Dendritic cell treated with granulocyte-macrophage colony-stimulating factor and Interleukin-4, amounts not matched to agents 40 ng/mL and 50 ng/mL, for 4 days (primary cell): ENCODE data around the gene XRCC6.
A peak's percentile ranks its signal among the peaks of the same experiment; 100 is the strongest.
"Not testable (repeated sequence)": the region's sequence is repeated elsewhere in the genome, so short reads cannot be mapped to it uniquely, and the experiment has no call there.

Experiments used
- H3K27ac Mint-ChIP-seq: one replicate; pipeline ENCODE4 v1.8.0; 2022; ENCODE audit warnings: mild to moderate bottlenecking, mixed read lengths
- H3K27me3 Mint-ChIP-seq: one replicate; pipeline ENCODE4 v1.8.0; 2022; ENCODE audit warnings: mild to moderate bottlenecking, mixed read lengths
- H3K36me3 Mint-ChIP-seq: one replicate; pipeline ENCODE4 v1.8.0; 2022; ENCODE audit warnings: low read depth, mixed read lengths
- H3K4me1 Mint-ChIP-seq: one replicate; pipeline ENCODE4 v1.8.0; 2022; ENCODE audit warnings: low read depth, mixed read lengths
- H3K4me3 Mint-ChIP-seq: one replicate; pipeline ENCODE4 v1.8.0; 2022; ENCODE audit warnings: mild to moderate bottlenecking, moderate library complexity, mixed read lengths
- H3K9me3 Mint-ChIP-seq: one replicate; pipeline ENCODE4 v1.8.0; 2022; ENCODE audit warnings: mixed read lengths
- intact Hi-C: fragments of 100-400 bp; cut with micrococcal nuclease; formaldehyde crosslinking; loops from one replicate; pipeline ENCODE4 v1.15.0; 2022

Gene XRCC6

GRCh38 chr22:41621099-41621910 lies at the start of gene XRCC6:
Gene XRCC6 (plus strand): TSS chr22:41621295. CDS start chr22:41622005, 710 bp downstream.
- H3K4me1 Mint-ChIP-seq: peaks cover 39% of the 10 kb centered on the region
- no peaks in the 10 kb centered on the region for H3K27me3 Mint-ChIP-seq
- H3K9me3 Mint-ChIP-seq: no peaks in the 10 kb centered on the region
- peak within 1 kb of the TSS; percentile 92 for H3K4me3 Mint-ChIP-seq
- H3K27ac Mint-ChIP-seq: peak within 1 kb of the TSS; percentile 94
- intact Hi-C loops: loop anchor here (1.0 to 2.0 kb wide), 3 partner anchors 31 to 173 kb away; partner anchors contain the start of gene POLR3H
- H3K36me3 Mint-ChIP-seq: peaks cover 61% of the 10 kb centered on the region

GRCh38 chr22:41571786-41572185 lies 49.3 kb upstream of the XRCC6 start:
- Mint-ChIP-seq H3K36me3 (peaks cover 23% of the 10 kb centered on the region), H3K27ac (no peak overlapping the region), H3K4me1 (no peaks in the 10 kb centered on the region), H3K9me3 (no peaks in the 10 kb centered on the region), H3K4me3 (no peak overlapping the region), H3K27me3 (peaks cover 12% of the 10 kb centered on the region)
- intact Hi-C loops: no loop called here

GRCh38 chr22:41572305-41572704 lies 48.8 kb upstream of the XRCC6 start:
- H3K4me1 Mint-ChIP-seq, H3K9me3 Mint-ChIP-seq, intact Hi-C loops, H3K27ac Mint-ChIP-seq, H3K4me3 Mint-ChIP-seq: not testable (repeated sequence)
- H3K27me3 Mint-ChIP-seq: peaks cover 11% of the 10 kb centered on the region
- H3K36me3 Mint-ChIP-seq: peaks cover 28% of the 10 kb centered on the region

GRCh38 chr22:41573677-41574076 lies 47.4 kb upstream of the XRCC6 start:
- intact Hi-C loops: no loop called here
- no peak overlapping the region for H3K27ac Mint-ChIP-seq
- no peak overlapping the region for H3K4me3 Mint-ChIP-seq
- H3K4me1 Mint-ChIP-seq: no peaks in the 10 kb centered on the region
- H3K36me3 Mint-ChIP-seq: peaks cover 42% of the 10 kb centered on the region
- peaks cover 7% of the 10 kb centered on the region for H3K27me3 Mint-ChIP-seq
- H3K9me3 Mint-ChIP-seq: no peaks in the 10 kb centered on the region

- H3K27me3 Mint-ChIP-seq: peaks cover 2% of the 10 kb centered on the region
- no peak overlapping the region for H3K4me3 Mint-ChIP-seq
- intact Hi-C loops: no loop called here
- no peaks in the 10 kb centered on the region for H3K4me1 Mint-ChIP-seq
- no peaks in the 10 kb centered on the region for H3K9me3 Mint-ChIP-seq
- peaks cover 55% of the 10 kb centered on the region for H3K36me3 Mint-ChIP-seq
- no peak overlapping the region for H3K27ac Mint-ChIP-seq
These were observed 46.2 kb upstream of the XRCC6 start for GRCh38 chr22:41574847-41575381.

- H3K36me3 Mint-ChIP-seq: peaks cover 61% of the 10 kb centered on the region
- no peaks in the 10 kb centered on the region for H3K4me1 Mint-ChIP-seq
- H3K9me3 Mint-ChIP-seq: no peaks in the 10 kb centered on the region
- intact Hi-C loops: no loop called here
- H3K27me3 Mint-ChIP-seq: no peaks in the 10 kb centered on the region
- H3K27ac Mint-ChIP-seq: no peak overlapping the region
- no peak overlapping the region for H3K4me3 Mint-ChIP-seq
These were observed 45.6 kb upstream of the XRCC6 start for GRCh38 chr22:41575533-41575932.

- Mint-ChIP-seq H3K36me3 (peaks cover 61% of the 10 kb centered on the region), H3K27me3 (no peaks in the 10 kb centered on the region)
- intact Hi-C loops: loop anchor here (2.0 kb wide), 1 partner anchor 20 kb away; no protein-coding TSS in a partner anchor
These were observed 44.2 kb upstream of the XRCC6 start for GRCh38 chr22:41576877-41577276.

GRCh38 chr22:41578114-41578513 lies 43.0 kb upstream of the XRCC6 start:
- peaks cover 71% of the 10 kb centered on the region for H3K36me3 Mint-ChIP-seq
- H3K27me3 Mint-ChIP-seq: no peaks in the 10 kb centered on the region
- no peaks in the 10 kb centered on the region for H3K9me3 Mint-ChIP-seq
- intact Hi-C loops: no loop called here
- peaks cover 11% of the 10 kb centered on the region for H3K4me1 Mint-ChIP-seq
- no peak overlapping the region for H3K27ac Mint-ChIP-seq
- H3K4me3 Mint-ChIP-seq: no peak overlapping the region

More at GRCh38 chr22:41576877-41577276, 44.2 kb upstream of the XRCC6 start:
- H3K4me1 Mint-ChIP-seq: no peaks in the 10 kb centered on the region
- no peak overlapping the region for H3K27ac Mint-ChIP-seq
- H3K9me3 Mint-ChIP-seq: no peaks in the 10 kb centered on the region
- no peak overlapping the region for H3K4me3 Mint-ChIP-seq

- H3K36me3 Mint-ChIP-seq: peaks cover 78% of the 10 kb centered on the region
- no peaks in the 10 kb centered on the region for H3K9me3 Mint-ChIP-seq
- no peaks in the 10 kb centered on the region for H3K27me3 Mint-ChIP-seq
- intact Hi-C loops: no loop called here
- peaks cover 17% of the 10 kb centered on the region for H3K4me1 Mint-ChIP-seq
- H3K4me3 Mint-ChIP-seq: no peak overlapping the region
- peak overlapping the region; percentile 16 for H3K27ac Mint-ChIP-seq
These were observed 42.3 kb upstream of the XRCC6 start for GRCh38 chr22:41578818-41579217.

GRCh38 chr22:41579297-41579996 lies 41.6 kb upstream of the XRCC6 start:
- Mint-ChIP-seq H3K27me3 (no peaks in the 10 kb centered on the region), H3K4me1 (peaks cover 23% of the 10 kb centered on the region), H3K36me3 (peaks cover 84% of the 10 kb centered on the region), H3K27ac (no peak overlapping the region), H3K9me3 (no peaks in the 10 kb centered on the region), H3K4me3 (no peak overlapping the region)
- intact Hi-C loops: no loop called here

- intact Hi-C loops: no loop called here
- Mint-ChIP-seq H3K4me1 (peaks cover 28% of the 10 kb centered on the region), H3K36me3 (peaks cover 85% of the 10 kb centered on the region), H3K27ac (no peak overlapping the region), H3K27me3 (no peaks in the 10 kb centered on the region), H3K4me3 (no peak overlapping the region), H3K9me3 (no peaks in the 10 kb centered on the region)
These were observed 41.1 kb upstream of the XRCC6 start for GRCh38 chr22:41579997-41580355.

- H3K27me3 Mint-ChIP-seq: no peaks in the 10 kb centered on the region
- H3K9me3 Mint-ChIP-seq: no peaks in the 10 kb centered on the region
- peaks cover 40% of the 10 kb centered on the region for H3K4me1 Mint-ChIP-seq
- H3K27ac Mint-ChIP-seq: peak overlapping the region; percentile 83
- peaks cover 68% of the 10 kb centered on the region for H3K36me3 Mint-ChIP-seq
- intact Hi-C loops: no loop called here
- H3K4me3 Mint-ChIP-seq: peak overlapping the region; percentile 4
These were observed 38.4 kb upstream of the XRCC6 start for GRCh38 chr22:41582694-41583093.

GRCh38 chr22:41584881-41585280 lies 36.2 kb upstream of the XRCC6 start:
- peak overlapping the region; percentile 37 for H3K27ac Mint-ChIP-seq
- H3K9me3 Mint-ChIP-seq: no peaks in the 10 kb centered on the region
- H3K4me3 Mint-ChIP-seq: no peak overlapping the region
- H3K36me3 Mint-ChIP-seq: peaks cover 46% of the 10 kb centered on the region
- no peaks in the 10 kb centered on the region for H3K27me3 Mint-ChIP-seq
- peaks cover 59% of the 10 kb centered on the region for H3K4me1 Mint-ChIP-seq
- intact Hi-C loops: loop anchor here (5.0 kb wide), 1 partner anchor 247 kb away; the partner anchor contains the start of gene SREBF2

GRCh38 chr22:41585898-41586297 lies 35.2 kb upstream of the XRCC6 start:
- Mint-ChIP-seq H3K27ac (no peak overlapping the region), H3K9me3 (no peaks in the 10 kb centered on the region), H3K36me3 (peaks cover 40% of the 10 kb centered on the region), H3K4me1 (peaks cover 59% of the 10 kb centered on the region), H3K27me3 (no peaks in the 10 kb centered on the region), H3K4me3 (no peak overlapping the region)
- intact Hi-C loops: loop anchor here (5.0 kb wide), 1 partner anchor 246 kb away; the partner anchor contains the start of gene SREBF2
